ENCODE measurements around the gene UGCG. TPM values are rescaled to one million over a fixed set of nuclear protein-coding genes. Genes with fewer than 3 reads are reported as not detected.

UGCG gene
- total and polyA plus RNA-seq, 2 of the 4 experiments (the other 2 are of a cell fraction) = 84.2 to 104 TPM

GRCh38 chr9:111870774-111871498 is 25.7 kb upstream of the UGCG start:
- Histone ChIP-seq H3K4me2 (ENCODE audit: low read depth, low read length) (no peak overlapping the region), H3K14ac (replicated peaks; ENCODE audit: low read depth, low read length) (no peak overlapping the region; the same call in 1 of the 2 replicates), H3K27me3 (ENCODE audit: control insufficient read depth, insufficient read depth, low read length) (no peaks in the 10 kb centered on the region), H2AK9ac (replicated peaks; ENCODE audit: low read depth, low read length, poor library complexity) (no peak overlapping the region), H3K9me1 (ENCODE audit: insufficient read depth, low read length) (no peaks in the 10 kb centered on the region), H3K79me1 (ENCODE audit: low read depth in 1 of 2, low read length in 2 of 2) (no peaks in the 10 kb centered on the region), H3K56ac (ENCODE audit: extremely low read depth, insufficient read depth, low read length) (no peak overlapping the region), H2AK5ac (ENCODE audit: low read depth, low read length) (no peak overlapping the region), H4K20me1 (ENCODE audit: insufficient read depth, low read length) (no peaks in the 10 kb centered on the region), H2AFZ (replicated peaks; ENCODE audit: low read length, poor library complexity) (no peak overlapping the region), H3K4me1 (ENCODE audit: control insufficient read depth, insufficient read depth, low read length) (no peaks in the 10 kb centered on the region), H3K36me3 (ENCODE audit: control insufficient read depth, insufficient read depth, low read length) (no peaks in the 10 kb centered on the region), H2BK20ac (ENCODE audit: low read depth, low read length) (no peak overlapping the region), H4K8ac (ENCODE audit: low read depth in 2 of 2, low read length in 2 of 2) (no peak overlapping the region), H3K9me3 (ENCODE audit: control insufficient read depth, insufficient read depth, low read length) (peaks cover 3% of the 10 kb centered on the region; the same call in 1 of the 2 replicates), H3K9ac (ENCODE audit: low read depth, low read length) (no peak overlapping the region), H4K91ac (ENCODE audit: insufficient read depth, low read depth, low read length) (no peak overlapping the region), H3K18ac (ENCODE audit: low read depth, low read length) (no peak overlapping the region), H3K27ac (ENCODE audit: insufficient read depth, low read length) (no peak overlapping the region), H4K5ac (ENCODE audit: low read depth, low read length) (no peak overlapping the region), H2BK15ac (ENCODE audit: low read depth, low read length) (no peak overlapping the region), H3K4ac (ENCODE audit: low read depth, low read length) (no peak overlapping the region), H2BK120ac (ENCODE audit: low read depth, low read length) (no peak overlapping the region), H2BK5ac (ENCODE audit: low read depth, low read length, poor library complexity, severe bottlenecking) (no peak overlapping the region), H3K23ac (ENCODE audit: low read depth, low read length) (no peak overlapping the region), H3K4me3 (ENCODE audit: insufficient read depth, low read depth, low read length) (no peak overlapping the region)
- intact Hi-C loops (cut with micrococcal nuclease) (no loop called here), in situ Hi-C loops (cut with MboI; ENCODE audit: low sequenced_read_pairs) (no loop called here), dilution Hi-C loops (cut with HindIII; ENCODE audit: low sequenced_read_pairs, unreplicated experiment) (no loop called here)
- BruUV-seq (replicated peaks) = no TSS peak
- TF ChIP-seq RFX5 (IDR thresholded peaks at IDR 0.05; ENCODE audit: low read depth, low read length) (no peak), SMC3 (IDR thresholded peaks at IDR 0.05; ENCODE audit: low read depth, low read length) (no peak), NFE2L2 (IDR thresholded peaks at IDR 0.05; ENCODE audit: low read depth, low read length) (no peak), MXI1 (IDR thresholded peaks at IDR 0.05; ENCODE audit: borderline replicate concordance, low read depth, low read length) (no peak), RCOR1 (IDR thresholded peaks at IDR 0.05; ENCODE audit: insufficient replicate concordance, low read length) (no peak), MAZ (IDR thresholded peaks at IDR 0.05; ENCODE audit: borderline replicate concordance, low read depth, low read length) (no peak), MAFK (IDR thresholded peaks at IDR 0.05; ENCODE audit: low read depth, low read length) (no peak), BHLHE40 (IDR thresholded peaks at IDR 0.05; ENCODE audit: low read depth, low read length) (no peak), POLR2A (IDR thresholded peaks at IDR 0.05; ENCODE audit: low read depth, low read length) (no peak), CTCF (conservative IDR thresholded peaks at IDR 0.05; ENCODE audit: low read depth, low read length) (no peak), RAD21 (IDR thresholded peaks at IDR 0.05; ENCODE audit: low read length) (no peak)
- ChIA-PET CTCF (no interaction called here), POLR2A (ENCODE audit: unreplicated experiment) (interaction anchor here (0.5 kb wide), 1 partner anchor 203 kb away, joined by 6 read pairs; no protein-coding TSS in a partner anchor)
- no peak for DNase-seq
- 100% methylated on average over 1 of the region's 3 CpGs; no CpG with 5 or more reads in 1 of the 2 experiments for WGBS, 2 experiments (ENCODE audit: extremely low coverage in 2 of 2, insufficient read length in 1 of 2)
- ATAC-seq (ENCODE audit: low read depth) = no peak
